OCI-LY3 (cell line): ENCODE results near the gene ARPC5.

Source experiments
- H2AFZ ChIP-seq: fragments of 200-600, 300-600 bp; shearing (Covaris generic); 2 replicates; pipeline ENCODE4 v1.6.0; 2014; ENCODE audit warnings: antibody characterized with exemption, low read depth, low read length
- H3K27ac ChIP-seq: fragments of 200-600, 300-600 bp; sonication (generic); 2 replicates; pipeline ENCODE4 v1.5.1; 2014; ENCODE audit warnings: mild to moderate bottlenecking, low read length, moderate library complexity, mixed read lengths
- H3K27me3 ChIP-seq: fragments of 200-600, 300-600 bp; sonication (generic); 2 replicates; pipeline ENCODE4 v1.6.1; 2014; ENCODE audit warnings: low read depth, low read length, mixed read lengths
- H3K36me3 ChIP-seq: fragments of 200-600, 300-600 bp; sonication (generic); replicated peaks from 2 replicates; pipeline ENCODE3; 2014; ENCODE audit warnings: low read depth, low read length, mixed read lengths
- H3K4me1 ChIP-seq: fragments of 300-600, 200-600 bp; sonication (generic); 2 replicates; pipeline ENCODE4 v1.6.1; 2014; ENCODE audit warnings: low read length, mixed read lengths
- H3K4me2 ChIP-seq: fragments of 200-600, 300-600 bp; sonication (generic); 2 replicates; pipeline ENCODE4 v1.6.1; 2014; ENCODE audit warnings: low read length, mixed read lengths
- H3K4me3 ChIP-seq: fragments of 300-600, 200-600 bp; sonication (generic); 2 replicates; pipeline ENCODE4 v1.5.1; 2014; ENCODE audit warnings: antibody characterized with exemption, mild to moderate bottlenecking, low read length, moderate library complexity
- H3K79me2 ChIP-seq: fragments of 300-600, 200-600 bp; shearing (Covaris generic); 2 replicates; pipeline ENCODE4 v1.6.1; 2014; ENCODE audit warnings: mild to moderate bottlenecking, low read length, mixed read lengths
- H3K9ac ChIP-seq: fragments of 300-600, 200-600 bp; shearing (Covaris generic); 2 replicates; pipeline ENCODE4 v1.6.0; 2014; ENCODE audit warnings: mild to moderate bottlenecking, low read length, moderate library complexity
- H3K9me3 ChIP-seq: fragments of 200-600, 300-600 bp; shearing (Covaris generic); 2 replicates; pipeline ENCODE4 v1.6.1; 2014; ENCODE audit warnings: low read length, mixed read lengths; ENCODE audit not compliant: insufficient read depth
- H4K20me1 ChIP-seq: fragments of 200-600, 300-600 bp; sonication (generic); 2 replicates; pipeline ENCODE4 v1.6.1; 2016; ENCODE audit warnings: low read length, mixed read lengths; ENCODE audit not compliant: insufficient read depth
- EZH2phosphoT487 ChIP-seq: fragments of 200-600 bp; shearing (Covaris generic); IDR thresholded peaks from 2 replicates; pipeline ENCODE4 v1.6.1; 2018; ENCODE audit warnings: antibody characterized with exemption, mixed run types, low read depth
- TF ChIP-seq, protein P1 (sequence below): fragments of 200-600, 300-600 bp; sonication (generic); IDR thresholded peaks from 2 replicates; pipeline ENCODE4 v1.5.1; 2014; ENCODE audit warnings: antibody characterized with exemption, low read length, low read depth

The ARPC5 gene

DNA sequence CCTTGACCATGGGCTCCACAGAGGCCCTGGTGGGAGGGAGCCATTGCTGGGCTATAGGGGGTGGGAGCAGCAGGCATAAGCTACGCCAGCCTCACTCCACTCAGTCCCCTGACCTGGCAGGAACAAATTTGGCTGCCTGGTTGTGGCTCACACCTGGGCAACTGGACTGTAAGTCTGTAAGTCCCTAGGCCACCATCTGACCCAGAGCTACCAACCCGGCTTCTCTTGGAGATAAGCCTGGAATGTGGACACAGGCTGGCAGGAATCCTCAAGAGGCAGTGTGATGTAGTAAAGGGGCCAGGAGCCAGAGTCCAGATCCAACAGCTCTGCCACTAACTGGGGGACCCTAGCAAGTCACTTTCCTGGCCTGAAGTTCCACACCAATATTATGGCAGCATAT lies 56.7 kb downstream of the ARPC5 start:
- H3K36me3 ChIP-seq: peaks cover 79% of the 10 kb centered on the region
- no peak overlapping the region for H3K27ac ChIP-seq
- H3K9ac ChIP-seq: no peak overlapping the region
- no peak overlapping the region for H3K4me3 ChIP-seq
- peaks cover 97% of the 10 kb centered on the region for H3K79me2 ChIP-seq
- H3K27me3 ChIP-seq: no peaks in the 10 kb centered on the region
- TF ChIP-seq EZH2phosphoT487: no peak
- TF ChIP-seq, protein P1, sequence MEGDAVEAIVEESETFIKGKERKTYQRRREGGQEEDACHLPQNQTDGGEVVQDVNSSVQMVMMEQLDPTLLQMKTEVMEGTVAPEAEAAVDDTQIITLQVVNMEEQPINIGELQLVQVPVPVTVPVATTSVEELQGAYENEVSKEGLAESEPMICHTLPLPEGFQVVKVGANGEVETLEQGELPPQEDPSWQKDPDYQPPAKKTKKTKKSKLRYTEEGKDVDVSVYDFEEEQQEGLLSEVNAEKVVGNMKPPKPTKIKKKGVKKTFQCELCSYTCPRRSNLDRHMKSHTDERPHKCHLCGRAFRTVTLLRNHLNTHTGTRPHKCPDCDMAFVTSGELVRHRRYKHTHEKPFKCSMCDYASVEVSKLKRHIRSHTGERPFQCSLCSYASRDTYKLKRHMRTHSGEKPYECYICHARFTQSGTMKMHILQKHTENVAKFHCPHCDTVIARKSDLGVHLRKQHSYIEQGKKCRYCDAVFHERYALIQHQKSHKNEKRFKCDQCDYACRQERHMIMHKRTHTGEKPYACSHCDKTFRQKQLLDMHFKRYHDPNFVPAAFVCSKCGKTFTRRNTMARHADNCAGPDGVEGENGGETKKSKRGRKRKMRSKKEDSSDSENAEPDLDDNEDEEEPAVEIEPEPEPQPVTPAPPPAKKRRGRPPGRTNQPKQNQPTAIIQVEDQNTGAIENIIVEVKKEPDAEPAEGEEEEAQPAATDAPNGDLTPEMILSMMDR: no peak
- H3K4me1 ChIP-seq: peaks cover 36% of the 10 kb centered on the region
- H3K4me2 ChIP-seq: no peak overlapping the region
- peaks cover 91% of the 10 kb centered on the region for H4K20me1 ChIP-seq
- no peak overlapping the region for H2AFZ ChIP-seq
- no peaks in the 10 kb centered on the region for H3K9me3 ChIP-seq

- Histone ChIP-seq H3K36me3 (peaks cover 78% of the 10 kb centered on the region), H3K4me3 (no peak overlapping the region), H3K27ac (no peak overlapping the region), H3K4me1 (peaks cover 27% of the 10 kb centered on the region), H3K9me3 (no peaks in the 10 kb centered on the region), H3K4me2 (no peak overlapping the region), H2AFZ (no peak overlapping the region), H4K20me1 (peaks cover 89% of the 10 kb centered on the region), H3K79me2 (peaks cover 94% of the 10 kb centered on the region), H3K27me3 (no peaks in the 10 kb centered on the region), H3K9ac (no peak overlapping the region)
- no peak for TF ChIP-seq EZH2phosphoT487
- TF ChIP-seq, protein P1: no peak
Measured at GRCh38 chr1:183577897-183578465, 57.6 kb downstream of the ARPC5 start.

- Histone ChIP-seq H3K4me3 (no peak overlapping the region), H3K9me3 (no peaks in the 10 kb centered on the region), H4K20me1 (peaks cover 84% of the 10 kb centered on the region), H2AFZ (no peak overlapping the region), H3K9ac (no peak overlapping the region), H3K79me2 (peaks cover 81% of the 10 kb centered on the region), H3K4me2 (no peak overlapping the region), H3K4me1 (peaks cover 18% of the 10 kb centered on the region), H3K27me3 (no peaks in the 10 kb centered on the region), H3K36me3 (peaks cover 76% of the 10 kb centered on the region), H3K27ac (no peak overlapping the region)
- TF ChIP-seq, protein P1: no peak
- no peak for TF ChIP-seq EZH2phosphoT487
Measured at GRCh38 chr1:183576537-183576936, 59.0 kb downstream of the ARPC5 start.

- no peak for TF ChIP-seq EZH2phosphoT487
- H3K79me2 ChIP-seq: peaks cover 77% of the 10 kb centered on the region
- peaks cover 15% of the 10 kb centered on the region for H3K4me1 ChIP-seq
Measured at GRCh38 chr1:183575606-183576005, 60.0 kb downstream of the ARPC5 start.

More at GRCh38 chr1:183575606-183576005, 60.0 kb downstream of the ARPC5 start:
- H4K20me1 ChIP-seq: peaks cover 82% of the 10 kb centered on the region
- no peak overlapping the region for H3K4me3 ChIP-seq
- no peak overlapping the region for H2AFZ ChIP-seq
- H3K27ac ChIP-seq: no peak overlapping the region
- no peak overlapping the region for H3K4me2 ChIP-seq
- no peak overlapping the region for H3K9ac ChIP-seq
- H3K36me3 ChIP-seq: peaks cover 83% of the 10 kb centered on the region
- H3K27me3 ChIP-seq: no peaks in the 10 kb centered on the region
- no peaks in the 10 kb centered on the region for H3K9me3 ChIP-seq
